Measurements from ENCODE around the gene TFDP2.
"Not testable (repeated sequence)": the region's sequence is repeated elsewhere in the genome, so short reads cannot be mapped to it uniquely, and the experiment has no call there.

The TFDP2 gene

GRCh38 chr3:142019794-142020320, 129.5 kb downstream of the TFDP2 start:
- no peak for DNase-seq (ENCODE audit: low read depth)

GRCh38 chr3:142013993-142014392, 135.4 kb downstream of the TFDP2 start:
- no peak for DNase-seq (ENCODE audit: low read depth)

- DNase-seq (ENCODE audit: low read depth), result no peak
These were observed 135.9 kb downstream of the TFDP2 start for GRCh38 chr3:142013326-142013980.

GRCh38 chr3:142009029-142009428, 140.3 kb downstream of the TFDP2 start:
- DNase-seq (ENCODE audit: low read depth), result no peak

GRCh38 chr3:142007710-142008399, 141.5 kb downstream of the TFDP2 start:
- no peak for DNase-seq (ENCODE audit: low read depth)

- not testable (repeated sequence) for DNase-seq (ENCODE audit: low read depth)
These were observed 144.4 kb downstream of the TFDP2 start for GRCh38 chr3:142004957-142005356.

GRCh38 chr3:142004025-142004424, 145.3 kb downstream of the TFDP2 start:
- DNase-seq (ENCODE audit: low read depth), result no peak

GRCh38 chr3:142003291-142003690, 146.1 kb downstream of the TFDP2 start:
- no peak for DNase-seq (ENCODE audit: low read depth)

GRCh38 chr3:142000325-142000870, 148.9 kb downstream of the TFDP2 start:
- no peak for DNase-seq (ENCODE audit: low read depth)

- DNase-seq (ENCODE audit: low read depth), result no peak
These were observed 150.6 kb downstream of the TFDP2 start for GRCh38 chr3:141998669-141999290.

- no peak for DNase-seq (ENCODE audit: low read depth)
These were observed 152.9 kb downstream of the TFDP2 start for GRCh38 chr3:141996437-141996836.

GRCh38 chr3:141994856-141995255, 154.5 kb downstream of the TFDP2 start:
- no peak for DNase-seq (ENCODE audit: low read depth)

GRCh38 chr3:141992512-141992911, 156.8 kb downstream of the TFDP2 start:
- no peak for DNase-seq (ENCODE audit: low read depth)

- DNase-seq (ENCODE audit: low read depth), result no peak
These were observed 162.7 kb downstream of the TFDP2 start for GRCh38 chr3:141986548-141987107.

- no peak for DNase-seq (ENCODE audit: low read depth)
These were observed 168.3 kb downstream of the TFDP2 start for GRCh38 chr3:141981084-141981483.

GRCh38 chr3:141979050-141979671, 170.2 kb downstream of the TFDP2 start:
- peak; percentile 74 for DNase-seq (ENCODE audit: low read depth)

GRCh38 chr3:141974777-141975176, 174.6 kb downstream of the TFDP2 start:
- DNase-seq (ENCODE audit: low read depth), result not testable (repeated sequence)

GRCh38 chr3:141972399-141972798, 176.9 kb downstream of the TFDP2 start:
- no peak for DNase-seq (ENCODE audit: low read depth)

- no peak for DNase-seq (ENCODE audit: low read depth)
These were observed 177.8 kb downstream of the TFDP2 start for GRCh38 chr3:141971571-141971970.

- DNase-seq (ENCODE audit: low read depth), result no peak
These were observed 179.6 kb downstream of the TFDP2 start for GRCh38 chr3:141969711-141970110.

GRCh38 chr3:141965471-141965870, 183.9 kb downstream of the TFDP2 start:
- DNase-seq (ENCODE audit: low read depth), result no peak

- no peak for DNase-seq (ENCODE audit: low read depth)
These were observed 186.0 kb downstream of the TFDP2 start for GRCh38 chr3:141963301-141963700.
